Activated CD4-positive, CD25-positive, alpha-beta regulatory T cell treated with anti-CD3 and anti-CD28 coated beads, Interleukin-2, amount 50 U/mL, for 72 hours (primary cell): ENCODE results near the gene AUTS2.
"Not testable (repeated sequence)": the region's sequence is repeated elsewhere in the genome, so short reads cannot be mapped to it uniquely, and the experiment has no call there.

ENCODE experiments used
- DNase-seq: peaks from one replicate; pipeline ENCODE4 v3.0.0; 2021

Gene AUTS2

DNA sequence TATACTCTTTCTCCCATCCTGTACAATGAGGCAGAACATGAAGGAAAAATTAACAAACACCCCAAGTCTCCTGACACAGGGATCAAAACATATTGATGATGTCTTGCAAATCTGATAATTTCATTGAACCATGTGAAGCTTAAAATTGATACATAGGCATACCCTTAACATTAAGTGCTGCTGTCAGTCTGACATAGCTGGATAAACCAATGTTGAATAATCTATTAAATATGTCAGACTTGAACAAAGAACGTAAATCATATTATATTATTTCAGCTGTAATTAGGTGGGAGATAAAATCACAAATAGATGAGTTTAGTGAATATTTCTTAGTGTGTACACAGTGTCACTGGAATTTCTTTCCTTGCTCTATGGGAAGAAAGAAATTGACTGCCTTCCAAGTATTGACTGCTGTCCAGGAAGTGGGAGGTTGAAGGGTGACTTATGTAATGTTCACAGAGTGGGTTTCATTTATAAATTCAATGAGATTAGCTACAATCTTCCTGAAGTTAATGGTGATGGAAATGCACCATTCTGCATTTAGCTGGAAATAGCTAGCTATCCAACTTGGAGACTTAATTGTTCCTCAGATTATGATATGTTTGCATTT lies 170.8 kb downstream of the AUTS2 start:
- no peak for DNase-seq

DNA sequence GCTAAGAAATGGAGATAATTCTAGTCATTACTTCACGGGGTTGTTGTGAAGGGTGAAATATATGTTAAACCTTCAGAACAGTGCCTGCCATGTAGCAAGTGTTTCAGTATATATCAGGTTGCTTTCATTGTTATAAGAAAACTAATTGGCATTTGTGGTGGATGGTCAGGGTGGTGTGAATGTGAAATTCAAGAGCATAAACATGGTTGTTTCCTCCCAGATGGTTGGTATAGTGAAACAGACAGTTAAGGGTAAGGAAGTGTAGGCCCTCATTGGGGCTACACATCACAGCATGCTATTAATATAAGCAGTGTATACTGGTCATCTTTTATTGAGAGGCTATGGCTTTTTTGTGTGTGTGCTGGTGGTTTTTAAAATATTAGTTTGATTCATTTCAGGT lies 171.6 kb downstream of the AUTS2 start:
- DNase-seq, result no peak

DNA sequence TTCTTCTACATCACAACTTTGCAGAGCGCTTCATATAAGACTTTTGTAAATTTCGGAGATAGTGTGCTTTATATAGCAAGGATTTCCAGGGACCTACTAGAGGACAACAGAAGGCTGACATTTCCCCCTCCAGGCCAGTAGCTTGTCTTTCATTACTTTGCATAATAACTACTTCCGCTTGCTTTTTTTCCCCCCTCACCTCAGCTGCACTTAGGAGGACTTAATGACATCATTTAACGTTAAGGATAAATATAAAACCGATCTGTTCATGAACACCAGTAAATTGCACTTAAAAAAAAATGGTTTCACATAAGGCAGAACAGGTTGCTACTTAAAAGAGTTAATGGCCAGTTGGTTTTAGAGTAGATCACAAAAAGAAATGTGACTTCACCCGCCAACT lies 172.3 kb downstream of the AUTS2 start:
- no peak for DNase-seq

DNA sequence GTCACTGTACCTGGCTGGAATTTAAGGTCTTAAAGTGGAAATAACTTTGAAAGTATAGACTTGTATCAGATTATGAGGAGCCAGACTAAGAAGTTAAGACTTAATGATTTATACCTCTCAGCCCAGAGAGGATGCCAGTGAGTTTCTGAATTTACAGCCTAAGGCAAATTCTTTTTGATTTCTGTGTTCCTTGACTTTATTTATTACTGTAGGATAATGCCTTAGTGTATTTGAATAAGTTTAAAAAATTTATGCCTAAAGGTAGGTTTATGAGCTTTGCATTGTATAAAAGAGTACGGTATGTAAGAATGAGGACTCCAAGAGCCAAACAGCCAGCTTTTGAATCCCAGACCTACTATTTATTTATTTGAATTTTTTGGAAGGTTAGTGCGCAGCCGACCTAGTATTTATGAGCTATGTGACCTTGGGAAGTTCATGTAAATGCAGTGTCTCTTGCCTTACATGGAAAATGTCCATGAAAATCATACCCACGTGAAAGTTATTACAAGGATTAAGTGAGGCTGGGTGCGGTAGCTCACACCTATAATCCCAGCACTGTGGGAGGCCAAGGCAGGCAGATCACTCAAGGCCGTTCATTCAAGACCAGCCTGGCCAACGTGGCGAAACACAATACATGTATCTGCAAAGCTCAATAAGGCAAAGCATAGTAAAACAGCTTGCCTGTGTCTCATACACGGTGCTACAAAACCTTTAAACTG lies 174.6 kb downstream of the AUTS2 start:
- no peak for DNase-seq

DNA sequence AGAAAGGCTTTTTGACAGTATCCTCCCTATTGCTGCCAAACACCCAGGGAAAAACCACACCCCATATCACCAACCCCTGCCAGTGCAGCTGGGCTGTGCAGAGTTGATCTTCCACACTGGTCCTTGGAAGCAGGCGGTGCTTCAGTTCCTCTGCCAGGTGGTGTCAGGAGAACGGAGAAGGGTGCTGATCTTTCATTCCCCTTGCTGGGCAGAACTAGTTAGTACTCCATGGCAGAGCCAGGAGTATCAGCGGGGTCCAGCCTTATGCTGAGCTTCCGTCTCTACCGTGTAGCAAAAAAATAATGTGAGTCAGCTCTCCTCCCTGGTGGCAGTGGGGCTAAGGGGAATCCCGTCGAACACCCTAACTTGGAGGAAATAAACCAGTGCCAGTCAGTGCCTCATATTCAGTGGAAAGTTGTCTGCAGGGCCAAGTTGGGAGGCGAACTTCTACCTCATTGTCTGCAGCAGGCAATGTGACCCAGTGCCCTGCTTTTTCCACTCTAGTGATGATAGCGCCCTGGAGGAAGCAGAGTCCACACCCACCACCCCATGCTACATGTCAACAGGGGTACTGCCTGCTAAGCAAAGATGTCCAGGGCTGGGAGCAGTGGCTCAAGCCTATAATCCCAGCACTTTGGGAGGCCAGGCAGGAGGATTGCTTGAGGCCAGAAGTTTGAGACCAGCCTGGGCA lies 175.4 kb downstream of the AUTS2 start:
- no peak for DNase-seq

DNA sequence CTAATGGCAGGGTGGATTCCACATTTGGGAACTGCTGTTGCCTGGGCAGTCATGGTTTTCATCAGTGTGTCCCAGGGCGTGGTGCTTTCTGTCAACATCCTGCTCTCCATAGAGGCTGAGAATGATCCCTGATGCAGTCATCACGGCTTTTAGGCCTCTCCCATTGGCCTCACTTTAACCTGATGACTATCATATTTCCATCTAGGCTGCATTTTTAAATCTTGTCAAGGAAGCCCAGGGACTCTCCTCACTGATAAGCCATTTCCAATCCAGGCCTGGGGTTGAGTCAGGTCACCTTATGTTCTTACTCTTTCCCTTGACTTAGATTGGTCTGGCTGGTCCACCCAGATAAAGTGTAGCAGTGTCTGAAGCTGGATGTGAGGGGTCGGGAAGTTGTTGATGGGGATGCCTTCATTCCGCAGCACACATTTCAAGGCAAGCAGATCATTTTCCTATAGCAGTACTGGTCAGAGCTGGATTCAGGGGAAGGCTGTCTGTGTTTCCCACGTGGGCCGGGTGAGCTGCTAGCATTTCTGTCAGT lies 177.0 kb downstream of the AUTS2 start:
- DNase-seq, result no peak

DNA sequence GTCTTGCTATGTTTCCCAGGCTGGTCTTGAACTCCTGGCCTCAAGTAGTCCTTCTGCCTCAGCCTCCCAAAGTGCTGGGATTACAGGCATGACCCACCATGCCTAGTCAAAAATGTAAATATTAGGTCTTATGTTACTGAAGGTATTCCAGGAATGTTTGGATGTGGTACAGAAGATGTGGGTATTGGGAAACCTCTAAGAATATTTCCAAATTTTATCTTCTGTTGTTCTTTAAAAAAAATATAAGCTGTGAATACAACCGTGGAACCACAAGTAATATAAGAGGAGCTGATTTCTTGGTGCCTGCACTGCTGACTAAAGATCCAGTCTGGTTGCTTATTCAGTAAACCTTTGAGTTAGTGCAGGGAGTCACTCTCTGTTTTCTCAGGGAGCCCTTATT lies 178.3 kb downstream of the AUTS2 start:
- no peak for DNase-seq

DNA sequence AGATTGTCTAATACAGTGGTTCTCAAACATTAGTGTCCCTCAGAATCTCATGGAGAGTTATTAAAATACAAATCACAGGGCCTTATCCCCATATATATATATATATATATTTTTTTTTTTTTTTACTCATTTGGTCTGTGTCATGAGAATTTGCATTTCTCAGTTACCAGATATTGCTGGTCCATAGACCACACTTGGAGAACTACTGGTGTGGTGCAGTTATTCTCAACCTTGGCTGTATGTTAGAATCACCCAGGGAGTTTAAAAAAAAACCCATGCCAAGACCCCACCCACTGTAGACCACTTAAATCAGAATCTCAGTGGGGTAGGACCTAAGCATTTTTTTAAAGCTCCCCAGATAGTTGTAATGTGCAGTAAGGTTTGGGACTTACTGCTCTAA lies 179.9 kb downstream of the AUTS2 start:
- no peak for DNase-seq

DNA sequence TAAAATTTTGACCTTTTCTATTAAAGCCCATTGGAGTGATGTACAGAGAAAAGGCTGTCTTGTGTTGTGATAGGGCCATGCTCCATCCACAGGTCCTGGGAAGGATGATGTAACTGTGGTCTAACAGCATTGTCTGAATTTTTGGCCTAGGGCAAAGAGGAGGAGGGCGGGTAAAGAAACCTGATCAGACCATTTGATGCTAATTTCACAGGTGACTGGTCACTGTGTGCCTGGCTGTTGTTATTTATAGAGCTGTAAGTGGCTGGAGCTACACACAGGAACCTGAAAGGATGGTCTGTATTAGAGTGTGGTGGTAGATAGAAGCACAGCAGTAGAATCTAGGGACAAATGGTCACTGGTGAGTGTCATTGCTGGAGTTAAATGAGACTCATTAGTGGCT lies 182.1 kb downstream of the AUTS2 start:
- no peak for DNase-seq

DNA sequence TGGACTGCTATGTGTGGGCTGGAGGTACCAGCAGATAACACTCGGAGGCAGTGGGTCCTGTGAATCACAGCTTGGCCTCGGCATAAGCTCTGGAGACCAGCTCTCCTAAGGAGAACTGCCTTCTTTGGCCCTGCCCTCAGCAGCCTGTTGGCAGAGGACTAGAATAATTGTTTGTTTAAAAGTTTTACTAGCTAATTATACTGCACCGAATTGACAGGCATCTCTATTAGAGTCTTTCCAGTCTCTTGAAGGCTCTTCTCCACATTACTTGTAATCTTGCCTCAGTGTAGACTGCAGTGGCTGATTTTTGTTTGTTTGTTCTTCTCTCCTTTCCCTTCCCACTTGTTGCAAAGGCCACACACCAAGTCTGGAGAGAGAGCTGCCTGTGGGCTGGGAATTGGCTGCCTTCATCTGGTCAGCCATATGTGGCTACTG lies 183.2 kb downstream of the AUTS2 start:
- DNase-seq, result no peak

DNA sequence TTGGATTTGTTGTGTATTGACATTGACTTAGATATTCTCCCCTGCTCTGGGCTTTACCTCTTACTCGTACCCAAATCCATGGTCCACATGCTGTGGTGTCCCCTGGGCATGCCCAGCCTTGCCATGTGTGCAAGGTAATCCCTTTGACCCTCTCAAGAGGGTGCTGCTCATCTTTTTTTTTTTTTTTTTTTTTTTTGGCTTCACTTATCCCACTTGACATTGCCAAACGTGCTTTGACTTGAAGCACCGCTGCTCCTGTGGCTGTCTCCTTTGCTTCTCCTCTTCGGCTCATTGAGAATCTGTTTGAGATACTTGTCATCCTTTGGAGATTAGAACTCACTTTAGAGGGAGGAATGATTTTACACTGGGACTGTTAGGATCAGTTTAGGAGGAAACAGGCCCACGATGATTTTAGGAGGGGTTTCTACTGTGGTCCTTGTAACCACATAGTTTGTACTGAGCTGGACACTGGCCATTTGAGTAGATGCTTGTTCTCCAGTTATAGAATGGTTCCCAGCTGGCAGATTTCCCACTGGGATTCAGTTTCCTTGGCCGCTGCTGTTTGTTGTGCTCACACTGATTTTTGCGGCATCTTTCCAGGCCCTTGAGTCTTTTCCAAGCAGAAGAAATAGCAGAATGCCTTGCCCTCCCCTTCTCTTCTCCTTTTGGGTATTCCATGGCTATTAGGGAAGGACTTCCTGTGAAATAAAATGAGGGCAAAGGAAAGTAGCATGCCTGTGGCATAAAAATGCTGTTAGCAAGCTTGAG lies 184.8 kb downstream of the AUTS2 start:
- no peak for DNase-seq

DNA sequence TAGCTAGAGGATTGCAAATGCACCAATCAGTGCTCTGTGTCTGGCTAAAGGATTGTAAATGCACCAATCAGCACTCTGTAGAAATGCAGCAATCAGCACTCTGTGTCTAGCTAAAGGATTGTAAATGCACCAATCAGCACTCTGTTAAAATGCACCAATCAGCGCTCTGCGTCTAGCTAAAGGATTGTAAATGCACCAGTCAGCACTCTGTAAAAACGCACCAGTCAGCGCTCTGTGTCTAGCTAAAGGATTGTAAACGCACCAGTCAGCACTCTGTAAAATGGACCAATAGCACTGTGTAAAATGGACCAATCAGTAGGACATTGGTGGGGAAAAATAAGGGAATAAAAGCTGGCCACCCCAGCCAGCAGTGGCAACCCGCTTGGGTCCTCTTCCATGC lies 187.9 kb downstream of the AUTS2 start:
- not testable (repeated sequence) for DNase-seq

DNA sequence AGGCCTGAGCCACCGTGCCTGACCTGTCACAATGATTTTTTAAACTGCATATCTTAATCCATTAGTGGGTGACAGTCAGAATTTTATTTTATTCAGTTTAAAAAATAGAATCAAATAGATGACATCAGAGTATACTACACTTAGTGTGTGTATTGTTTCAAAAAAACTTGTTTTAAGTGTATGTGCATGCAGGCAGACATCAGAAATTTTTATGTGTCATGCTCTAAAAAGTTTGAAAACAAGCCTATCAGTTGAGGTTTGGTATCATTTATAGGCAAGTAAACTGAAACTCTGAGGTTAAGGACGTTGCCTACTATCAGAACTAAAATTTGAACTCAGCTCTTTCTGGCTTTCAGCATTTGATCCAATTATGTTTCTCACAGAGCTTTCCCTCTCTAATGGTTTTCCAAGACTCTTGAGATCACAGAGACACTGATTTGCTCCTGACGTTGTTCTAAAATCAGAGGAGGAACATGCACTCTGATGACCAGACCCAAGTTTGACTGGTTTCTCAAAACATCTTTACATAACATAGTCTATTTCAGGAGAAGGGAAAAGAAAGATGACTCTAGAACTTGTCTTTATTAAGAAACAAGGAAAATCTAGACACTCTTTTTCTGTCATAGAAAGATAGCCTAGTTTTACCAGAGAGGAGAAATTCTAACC lies 188.6 kb downstream of the AUTS2 start:
- DNase-seq, result no peak

DNA sequence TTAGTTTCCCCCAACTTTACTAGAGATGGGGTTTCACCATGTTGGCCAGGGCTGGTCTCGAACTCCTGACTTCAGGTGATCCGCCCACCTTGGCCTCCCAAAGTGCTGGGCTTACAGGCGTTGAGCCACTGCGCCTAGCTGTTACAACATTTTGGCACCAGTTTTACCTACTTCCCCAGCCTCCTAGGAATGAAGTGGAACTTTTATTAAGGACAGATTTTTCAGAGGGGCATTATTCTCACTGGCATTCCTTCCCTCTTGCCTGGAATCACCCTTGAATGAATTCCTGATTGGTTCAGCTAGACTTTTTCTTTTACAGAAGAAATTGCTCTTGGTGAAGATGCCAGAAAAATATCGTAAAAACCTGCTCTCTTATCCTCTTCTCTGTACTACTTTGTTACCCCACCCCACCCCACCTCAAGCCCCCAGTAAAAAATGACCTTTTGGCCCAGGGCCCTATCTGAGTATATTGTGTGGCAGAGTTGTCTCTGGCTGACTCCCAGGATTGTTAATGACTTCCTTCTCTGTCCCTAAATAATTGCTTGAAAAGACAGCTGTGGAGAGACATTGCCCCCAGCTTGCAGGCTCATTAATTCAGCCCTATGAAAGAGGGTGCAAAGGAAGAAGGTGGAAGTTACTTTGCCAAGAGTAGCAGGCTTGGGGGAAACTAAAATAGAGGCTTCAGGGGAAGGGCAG lies 189.6 kb downstream of the AUTS2 start:
- no peak for DNase-seq

DNA sequence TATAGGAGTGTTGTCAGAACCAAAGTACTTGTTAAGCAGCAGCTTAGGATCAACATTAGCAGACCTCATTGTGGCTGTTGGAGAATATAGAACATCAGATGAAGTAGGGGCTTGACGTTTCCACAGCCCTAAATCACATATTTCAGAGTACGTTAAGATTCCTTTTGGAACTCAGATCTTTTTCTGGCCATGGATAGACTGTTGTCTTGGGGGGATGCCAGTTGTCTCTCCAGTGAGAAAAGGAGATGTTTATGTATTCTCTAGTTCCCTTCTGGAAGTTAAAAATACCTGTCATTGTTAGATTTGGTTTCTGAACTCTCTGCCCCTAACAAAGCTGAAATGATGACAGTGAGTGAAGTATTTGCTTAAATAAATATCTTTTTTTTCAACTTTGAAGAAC lies 191.3 kb downstream of the AUTS2 start:
- DNase-seq, result no peak

DNA sequence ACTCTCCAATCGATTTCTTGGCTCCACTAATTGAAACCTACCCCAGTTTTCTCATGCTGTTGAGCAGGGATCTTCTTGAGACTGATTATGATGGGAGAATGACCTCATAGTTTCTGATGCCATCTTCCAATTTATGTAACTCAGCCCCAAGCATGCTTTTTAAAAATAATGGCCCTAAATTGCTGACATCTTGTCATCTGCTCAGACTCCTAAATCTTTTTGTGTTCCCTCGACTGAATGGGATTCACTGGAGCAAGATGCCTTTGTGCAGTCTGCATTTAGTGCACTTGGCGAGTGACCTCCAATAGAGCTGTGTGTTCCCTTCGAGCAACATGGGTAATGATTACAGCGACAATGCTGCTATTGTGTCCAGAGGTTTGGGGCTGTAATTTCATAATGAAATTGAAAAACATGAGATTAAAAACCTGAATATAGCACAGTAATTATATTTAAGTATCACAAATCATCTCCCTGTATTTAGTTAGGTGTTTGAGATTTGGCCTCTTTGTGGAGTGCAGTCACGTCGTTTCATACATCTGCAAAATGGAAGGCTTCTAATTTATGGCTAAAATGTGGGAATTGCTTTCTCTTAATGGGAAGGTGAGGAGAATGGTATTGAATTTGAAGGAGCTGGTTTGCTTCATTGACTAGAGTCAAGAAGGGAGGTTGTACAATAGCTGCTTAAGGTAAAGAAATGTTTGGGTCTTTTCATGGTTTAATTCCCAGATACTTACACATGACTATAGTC lies 192.9 kb downstream of the AUTS2 start:
- no peak for DNase-seq

DNA sequence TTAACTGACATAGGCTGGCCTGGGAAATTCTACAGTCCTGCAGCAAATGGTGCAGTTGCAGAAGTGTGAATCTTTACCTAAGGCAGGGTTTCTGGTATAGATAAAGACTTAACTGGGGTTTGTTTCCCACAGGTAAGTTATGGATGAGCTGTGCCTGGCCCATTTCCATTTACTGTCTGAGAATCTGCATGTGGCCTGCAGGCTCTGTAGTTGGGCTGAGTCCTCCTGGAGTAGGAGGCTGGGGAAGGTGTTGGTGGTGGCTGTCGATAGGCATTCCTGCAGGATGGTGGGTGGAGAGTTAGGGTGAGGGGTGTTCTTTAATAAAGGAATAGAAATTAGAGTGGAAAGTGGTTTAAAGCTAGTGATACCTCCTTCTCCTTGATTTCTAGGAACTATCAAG lies 193.5 kb downstream of the AUTS2 start:
- DNase-seq, result no peak

DNA sequence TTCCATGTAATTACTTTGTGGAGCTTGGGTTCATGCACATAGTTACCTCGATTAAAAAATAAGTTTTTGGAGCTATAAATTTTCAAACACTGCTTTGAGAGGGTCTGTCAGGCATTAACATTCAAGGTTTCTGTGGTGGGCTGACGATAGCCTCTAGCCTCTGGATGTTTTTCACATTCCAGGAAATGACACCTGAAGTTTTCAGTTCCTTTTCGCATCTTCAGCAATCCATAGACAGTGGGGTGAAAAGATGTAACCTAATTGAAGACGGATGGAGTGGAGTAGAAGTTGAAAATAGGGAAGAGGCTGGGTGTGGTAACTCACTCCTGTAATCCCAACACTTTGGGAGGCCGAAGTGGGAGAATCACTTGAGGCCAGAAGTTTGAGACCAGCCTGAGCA lies 197.7 kb downstream of the AUTS2 start:
- DNase-seq, result no peak

DNA sequence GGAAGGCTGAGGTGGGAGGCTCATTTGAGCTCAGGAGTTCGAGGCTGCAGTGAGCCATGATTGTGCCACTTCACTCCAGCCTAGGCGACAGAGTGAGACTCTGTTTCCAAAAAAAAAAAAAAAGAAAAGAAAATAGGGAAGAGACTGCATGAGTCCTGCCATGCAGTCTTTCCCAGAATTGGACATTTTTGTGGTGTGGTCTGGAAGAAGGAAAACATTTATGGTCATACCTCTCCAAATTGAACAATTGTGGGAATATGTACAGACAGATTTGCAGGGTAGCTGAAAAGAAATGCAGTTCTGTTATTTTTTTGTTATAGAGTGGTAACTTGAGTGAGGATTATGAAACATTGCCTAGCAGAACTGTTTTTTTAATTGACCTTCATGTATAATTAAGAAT lies 198.1 kb downstream of the AUTS2 start:
- no peak for DNase-seq

DNA sequence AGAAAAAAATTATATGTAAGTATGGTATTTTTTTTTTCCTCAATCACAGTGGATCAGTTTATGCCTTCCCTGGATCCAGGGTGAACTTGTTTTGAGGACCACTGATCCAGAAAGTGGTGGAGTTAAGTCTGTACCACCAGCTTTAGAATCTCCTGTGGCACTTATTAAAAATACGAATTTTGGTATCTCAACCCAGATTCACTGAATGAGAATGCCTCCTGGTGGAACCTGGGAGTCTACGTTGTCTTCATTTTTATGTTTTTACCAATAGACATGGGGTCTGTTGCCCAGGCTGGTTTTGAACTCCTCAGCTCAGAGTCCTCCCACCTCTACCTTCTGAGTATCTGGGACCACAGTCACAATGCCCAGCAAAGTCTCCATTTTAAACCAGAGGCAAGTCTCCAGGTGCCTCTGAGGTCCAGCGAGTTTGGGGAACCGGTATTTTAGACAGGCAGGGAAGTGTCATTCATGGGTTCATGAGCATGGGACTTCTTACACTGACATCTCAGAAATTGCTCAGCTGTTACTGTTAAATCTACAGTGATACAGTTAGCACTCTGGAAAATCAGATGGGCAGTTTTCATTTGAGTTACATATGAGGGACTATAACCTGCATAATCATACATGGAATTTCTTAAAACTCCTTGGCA lies 200.9 kb downstream of the AUTS2 start:
- no peak for DNase-seq

DNA sequence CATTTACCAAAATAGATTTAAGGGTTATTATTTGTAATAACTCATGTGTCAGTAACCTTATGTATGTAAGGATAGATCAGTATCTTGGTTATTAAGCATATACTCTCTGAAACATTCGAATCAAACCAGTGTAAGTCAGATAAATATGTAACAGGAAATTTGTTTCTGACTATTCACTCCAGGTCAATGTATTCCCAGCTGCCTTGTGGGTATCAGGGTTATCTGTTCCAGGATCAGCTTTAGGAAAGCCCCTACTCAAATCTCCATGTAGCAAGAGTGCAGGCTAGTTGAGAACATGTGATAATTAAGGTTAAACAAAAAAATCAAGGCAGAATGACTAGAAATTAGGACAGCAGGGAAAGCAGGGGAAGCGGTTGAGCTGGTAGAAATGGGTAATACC lies 201.7 kb downstream of the AUTS2 start:
- no peak for DNase-seq
